H1 (cell line): ENCODE measurements around the gene ABHD8. TPM values are rescaled to one million over a fixed set of nuclear protein-coding genes. Genes with fewer than 3 reads are reported as not detected.

Source experiments
- CTCF ChIA-PET: fragments of 300-600 bp; sonication (Branson Sonifier 250); formaldehyde crosslinking; loops from one replicate; lab custom pipeline; 2021; ENCODE audit not compliant: partially characterized antibody; lab: Charles Lee
- POLR2A ChIA-PET: fragments of 300-600 bp; sonication (Branson Sonifier 250); formaldehyde crosslinking; loops from one replicate; lab custom pipeline; 2021; ENCODE audit warnings: inconsistent platforms; ENCODE audit not compliant: partially characterized antibody; lab: Charles Lee
- DNase-seq, 2 experiments: peaks; one replicate each; pipeline versions ENCODE4 v3.0.0 to v3.0.0-alpha.2; 2010 to 2022; ENCODE audit warnings: low spot score in 2 of 2, low read depth in 1 of 2, mixed read lengths in 1 of 2
- FAIRE-seq: peaks from 2 replicates; lab custom pipeline; 2011; peaks lifted over from hg19 to GRCh38; lab: Jason Lieb, UNC
- H2AFZ ChIP-seq: 2 replicates; pipeline ENCODE4 v1.8.1; 2012; ENCODE audit warnings: low read length, inconsistent platforms
- H2AK5ac ChIP-seq: 2 replicates; pipeline ENCODE4 v1.6.1; 2013; ENCODE audit warnings: low read depth, low read length
- H2BK120ac ChIP-seq: replicated peaks from 2 replicates; pipeline ENCODE3; 2013; ENCODE audit warnings: low read depth, low read length, inconsistent platforms
- H2BK12ac ChIP-seq: 2 replicates; pipeline ENCODE4 v1.6.1; 2013; ENCODE audit warnings: low read depth, low read length
- H2BK15ac ChIP-seq: 2 replicates; pipeline ENCODE4 v1.6.1; 2013; ENCODE audit warnings: low read length
- H2BK20ac ChIP-seq: 2 replicates; pipeline ENCODE4 v1.6.1; 2013; ENCODE audit warnings: low read length
- H2BK5ac ChIP-seq: 2 replicates; pipeline ENCODE4 v1.6.1; 2013; ENCODE audit warnings: low read depth, low read length
- H3K14ac ChIP-seq: 2 replicates; pipeline ENCODE4 v1.6.1; 2013; ENCODE audit warnings: inconsistent platforms; ENCODE audit not compliant: insufficient read length
- H3K18ac ChIP-seq: 2 replicates; pipeline ENCODE4 v1.6.1; 2013; ENCODE audit warnings: low read length; ENCODE audit errors: extremely low read depth
- H3K23ac ChIP-seq: 2 replicates; pipeline ENCODE4 v1.6.1; 2013; ENCODE audit warnings: inconsistent platforms; ENCODE audit not compliant: insufficient read length
- H3K23me2 ChIP-seq: 2 replicates; pipeline ENCODE4 v1.6.1; 2013; ENCODE audit warnings: low read depth, low read length
- H3K27ac ChIP-seq: 2 replicates; pipeline ENCODE4 v1.6.1; 2011; ENCODE audit warnings: low read depth, low read length, inconsistent platforms
- H3K27me3 ChIP-seq, 4 experiments: replicated peaks in 1 of 4; 1 replicate in 1 of 4; 2 replicates in 3 of 4; pipeline versions ENCODE4 v1.6.1 to v1.8.1; 2011 to 2013; ENCODE audit warnings: low read length in 3 of 4, mild to moderate bottlenecking in 3 of 4, inconsistent platforms in 2 of 4, mixed read lengths in 2 of 4, moderate library complexity in 1 of 4; ENCODE audit not compliant: control insufficient read depth in 3 of 4, insufficient read depth in 3 of 4; ENCODE audit errors: extremely low read depth in 1 of 4
- H3K36me3 ChIP-seq, 4 experiments: 2 replicates each; pipeline versions ENCODE4 v1.6.1 to v1.8.1; 2011 to 2013; ENCODE audit warnings: mild to moderate bottlenecking in 4 of 4, low read length in 3 of 4, moderate library complexity in 2 of 4, control low read depth in 1 of 4, inconsistent platforms in 1 of 4; ENCODE audit not compliant: insufficient read depth in 4 of 4, control insufficient read depth in 2 of 4
- H3K4ac ChIP-seq: replicated peaks from 2 replicates; pipeline ENCODE3; 2013; ENCODE audit warnings: low read length, low read depth, mixed read lengths, inconsistent platforms; ENCODE audit not compliant: insufficient read length
- H3K4me1 ChIP-seq, 4 experiments: replicated peaks in 1 of 4; 1 replicate in 1 of 4; 2 replicates in 3 of 4; pipeline versions ENCODE4 v1.6.1 to v1.8.1; 2011 to 2013; ENCODE audit warnings: low read length in 3 of 4, inconsistent platforms in 2 of 4, mixed read lengths in 1 of 4; ENCODE audit not compliant: insufficient read depth in 4 of 4, control insufficient read depth in 3 of 4
- H3K4me2 ChIP-seq, 2 experiments: 2 replicates each; pipeline versions ENCODE4 v1.6.1 to v1.8.1; 2011 to 2013; ENCODE audit warnings: low read depth in 2 of 2, low read length in 2 of 2, control low read depth in 1 of 2, inconsistent platforms in 1 of 2, mild to moderate bottlenecking in 1 of 2; ENCODE audit not compliant: insufficient read depth in 1 of 2
- H3K4me3 ChIP-seq, 4 experiments: fragments of 200-600, 300-600 bp in 1 of 4; sonication (generic), shearing (Covaris generic), sonication (Bioruptor Twin) in 1 of 4; 2 replicates each; pipeline versions ENCODE4 v1.5.1 to v1.8.1; 2011 to 2016; ENCODE audit warnings: low read length in 4 of 4, low read depth in 3 of 4, control low read depth in 2 of 4, inconsistent platforms in 2 of 4, mild to moderate bottlenecking in 2 of 4, mixed read lengths in 1 of 4, moderate library complexity in 1 of 4; ENCODE audit not compliant: insufficient read depth in 2 of 4; ENCODE audit errors: extremely low read depth in 1 of 4
- H3K56ac ChIP-seq: replicated peaks from 2 replicates; pipeline ENCODE3; 2013; ENCODE audit warnings: low read depth, mild to moderate bottlenecking, mixed read lengths, low read length, inconsistent platforms; ENCODE audit not compliant: insufficient read length
- H3K79me1 ChIP-seq: 2 replicates; pipeline ENCODE4 v1.6.1; 2013; ENCODE audit warnings: low read depth, low read length, control low read depth
- H3K79me2 ChIP-seq, 2 experiments: 2 replicates each; pipeline versions ENCODE4 v1.6.1 to v1.8.1; 2012 to 2013; ENCODE audit warnings: low read length in 2 of 2, mild to moderate bottlenecking in 2 of 2, inconsistent platforms in 1 of 2; ENCODE audit not compliant: insufficient read depth in 2 of 2, control insufficient read depth in 1 of 2
- H3K9ac ChIP-seq, 4 experiments: replicated peaks in 1 of 4; 1 replicate in 1 of 4; 2 replicates in 3 of 4; pipeline versions ENCODE4 v1.6.1 to v1.8.1; 2011 to 2013; ENCODE audit warnings: low read depth in 3 of 4, low read length in 3 of 4, control low read depth in 2 of 4, mild to moderate bottlenecking in 2 of 4, moderate library complexity in 2 of 4, inconsistent platforms in 1 of 4; ENCODE audit errors: extremely low read depth in 1 of 4
- H3K9me3 ChIP-seq, 2 experiments: 2 replicates each; pipeline versions ENCODE4 v1.6.1 to v1.8.1; 2012 to 2013; ENCODE audit warnings: mild to moderate bottlenecking in 2 of 2, moderate library complexity in 2 of 2, control low read depth in 1 of 2, inconsistent platforms in 1 of 2, low read depth in 1 of 2, low read length in 1 of 2, mixed read lengths in 1 of 2; ENCODE audit not compliant: insufficient read depth in 2 of 2
- H4K20me1 ChIP-seq, 2 experiments: replicated peaks in 1 of 2; 2 replicates each; pipeline versions ENCODE3 to v1.8.1; 2011 to 2013; ENCODE audit warnings: inconsistent platforms in 2 of 2, low read length in 2 of 2, mild to moderate bottlenecking in 1 of 2; ENCODE audit not compliant: insufficient read depth in 2 of 2, control insufficient read depth in 1 of 2
- H4K5ac ChIP-seq: 2 replicates; pipeline ENCODE4 v1.6.1; 2013; ENCODE audit warnings: low read length, low read depth, mixed read lengths, inconsistent platforms; ENCODE audit not compliant: insufficient read length
- H4K8ac ChIP-seq: 2 replicates; pipeline ENCODE4 v1.8.0; 2013; ENCODE audit warnings: mild to moderate bottlenecking, moderate library complexity, low read length, inconsistent platforms; ENCODE audit not compliant: insufficient read depth; ENCODE audit errors: extremely low read depth
- H4K91ac ChIP-seq: replicated peaks from 2 replicates; pipeline ENCODE3; 2013; ENCODE audit warnings: low read length, mixed read lengths, inconsistent platforms; ENCODE audit not compliant: insufficient read length
- ASH2L ChIP-seq: fragments of 200-600, 300-600 bp; sonication (generic); IDR thresholded peaks from one replicate; pipeline ENCODE4 v1.7.1; 2017; ENCODE audit warnings: low read length
- HDAC2 ChIP-seq, 2 experiments: fragments of 300-600 bp in 1 of 2; sonication (generic) in 1 of 2; IDR thresholded peaks; 2 replicates each; pipeline ENCODE4 v1.6.1; 2011 to 2012; ENCODE audit warnings: low read depth in 2 of 2, low read length in 2 of 2, mild to moderate bottlenecking in 2 of 2, moderate library complexity in 2 of 2, borderline replicate concordance in 1 of 2, inconsistent platforms in 1 of 2
- KDM1A ChIP-seq: fragments of 200-600, 300-600 bp; sonication (generic); IDR thresholded peaks from 2 replicates; pipeline ENCODE4 v1.7.1; 2016; ENCODE audit warnings: mild to moderate bottlenecking, low read length, borderline replicate concordance
- SIX5 ChIP-seq: IDR thresholded peaks from 2 replicates; pipeline ENCODE4 v1.6.1; 2011; ENCODE audit warnings: mild to moderate bottlenecking, low read depth, low read length
- WGBS, 2 experiments: shearing (Covaris generic) in 1 of 2; methylation state at CpG; one replicate each; pipeline versions ENCODE4 v1.1.6 to v1.1.7; 2013 to 2015; ENCODE audit warnings: low lambda C conversion rate in 2 of 2, mixed read lengths in 2 of 2, inconsistent platforms in 1 of 2, low coverage in 1 of 2, missing lambda C conversion rate in 1 of 2; ENCODE audit not compliant: insufficient replicate concordance in 2 of 2, insufficient coverage in 1 of 2, insufficient read length in 1 of 2; ENCODE audit errors: extremely low coverage in 1 of 2, missing lambda C conversion rate in 1 of 2; 5-methylcytosine and 5-hydroxymethylcytosine counted together
- polyA plus RNA-seq, 7 experiments: library from polyadenylated mRNA; depleted of rRNA in 3 of 7; stranded (reverse) in 5 of 7; unstranded in 2 of 7; fragments of >200 nt in 5 of 7; fragments of 200-250 nt in 2 of 7; gene quantifications; 1 replicate in 5 of 7; 2 replicates in 1 of 7; 4 replicates in 1 of 7; pipeline versions ENCODE4 v1.2.1 to v1.2.3, GENCODE V29; 2011 to 2013; ENCODE audit warnings: missing spikeins in 2 of 7, mixed read lengths in 2 of 7
- total RNA-seq: library from RNA; stranded (reverse); fragmentation: NEBNext Ultra II Directional; extraction: Animal tissue kit (Norgen Biotek cat#: 25700); gene quantifications from 2 replicates; pipeline ENCODE4 v1.2.1, GENCODE V29; 2021

ABHD8 gene
- total and polyA plus RNA-seq, 2 of the 8 experiments (the other 6 are each of a cell fraction or from before 2014, with no cell fraction given) = 11.3 to 18.7 TPM

DNA sequence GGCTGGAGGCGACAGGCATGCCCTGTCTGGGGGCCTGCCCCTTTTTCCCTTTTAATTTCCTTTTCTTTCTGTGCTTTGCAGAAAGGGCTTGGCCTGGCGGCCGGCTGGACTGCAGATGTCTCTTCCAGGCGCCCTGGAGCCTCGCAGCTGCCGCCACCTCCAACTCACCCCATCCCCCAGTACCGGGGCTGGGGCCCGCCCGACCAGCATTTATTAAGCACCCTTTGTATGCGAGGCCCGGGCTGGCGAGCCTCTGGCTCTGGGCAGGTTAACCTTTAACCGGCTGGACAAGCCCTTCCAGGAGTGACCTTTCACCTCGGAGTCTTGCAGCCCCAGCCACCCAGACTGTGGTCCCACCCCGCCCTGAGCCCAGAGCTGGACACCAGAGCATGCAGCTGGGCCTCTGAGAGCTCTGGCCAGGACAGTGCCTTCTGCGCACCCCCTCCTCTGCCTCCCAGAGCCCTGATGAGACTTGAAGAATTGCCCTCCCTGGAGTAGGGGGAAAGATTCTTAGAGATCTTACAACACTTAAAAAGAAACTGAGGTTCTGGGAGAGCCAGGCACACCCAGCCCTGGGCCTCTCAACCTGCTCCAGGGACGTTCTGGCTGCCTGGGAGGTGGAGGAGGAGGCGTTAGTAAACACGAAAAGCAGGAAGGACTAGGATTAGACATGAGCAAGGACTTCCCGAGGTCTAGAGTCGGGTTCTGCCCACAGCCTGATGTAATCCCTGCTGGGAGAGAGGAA is 56.4 kb downstream of the ABHD8 start:
- Histone ChIP-seq H3K36me3 (no peaks in the 10 kb centered on the region), H3K9me3 (no peaks in the 10 kb centered on the region), H3K4me3 (peak overlapping the region; percentile 33 to 78 (median 37); a peak in 6 of 8 replicates), H3K23ac (no peak overlapping the region), H4K91ac (peak overlapping the region; percentile 63), H3K4me2 (peak overlapping the region; percentile 64 to 94), H2AFZ (no peak overlapping the region), H3K14ac (no peak overlapping the region), H3K23me2 (peaks cover 2% of the 10 kb centered on the region; the same call in 1 of the 2 replicates), H3K79me1 (peaks cover 9% of the 10 kb centered on the region), H2AK5ac (peak overlapping the region; percentile 65; the same call in 1 of the 2 replicates), H3K4me1 (peaks cover 3 to 34% (median 25%) of the 10 kb centered on the region in 4 experiments), H3K27me3 (no peaks in the 10 kb centered on the region), H2BK5ac (peak overlapping the region; percentile 91; the same call in 1 of the 2 replicates), H3K56ac (peak overlapping the region; percentile 96), H2BK15ac (0 out of 2 replicates have a peak overlapping the region, but pooled peaks have one; percentile 29), H4K5ac (peak overlapping the region; percentile 95), H2BK20ac (peak overlapping the region; percentile 94; the same call in 1 of the 2 replicates), H3K79me2 (peaks cover 20 to 34% of the 10 kb centered on the region in 2 experiments; a peak in 3 of 4 replicates), H4K8ac (peak overlapping the region; percentile 41; the same call in 1 of the 2 replicates), H3K27ac (peak overlapping the region; percentile 92; the same call in 1 of the 2 replicates), H2BK12ac (peak overlapping the region; percentile 72; the same call in 1 of the 2 replicates), H3K4ac (peak overlapping the region; percentile 71), H4K20me1 (peaks cover 7 to 9% of the 10 kb centered on the region in 2 experiments), H2BK120ac (peak overlapping the region; percentile 50), H3K18ac (peak overlapping the region; percentile 95; the same call in 1 of the 2 replicates), H3K9ac (peak overlapping the region in 2 of 4 experiments; percentile 60 to 71; a peak in 2 of 7 replicates)
- TF ChIP-seq ASH2L (peak; percentile 11), KDM1A (peak; percentile 99), SIX5 (no peak), HDAC2 (IDR thresholded peaks at IDR 0.05; ENCODE audit: borderline replicate concordance in 1 of 2, low read depth in 2 of 2, low read length in 2 of 2) (peak in 1 of 2 experiments; percentile 95; a peak in 2 of 4 replicates)
- POLR2A ChIA-PET = interaction anchor here (0.7 to 4.2 kb wide), 5 partner anchors 10 to 32 kb away, joined by 3 to 44 read pairs (median 10); partner anchors contain the start of genes USE1 and USHBP1
- no peak for FAIRE-seq
- 27% methylated on average over 20 of the region's 21 CpGs; no CpG with 5 or more reads in 1 of the 2 experiments for WGBS, 2 experiments
- peak in 1 of 2 experiments; percentile 79 for DNase-seq
- CTCF ChIA-PET = interaction anchor here (0.6 to 2.1 kb wide), 2 partner anchors 17 to 60 kb away, joined by 3 to 8 read pairs; no protein-coding TSS in a partner anchor
